ENCODE results near the gene CFAP100.

DNA sequence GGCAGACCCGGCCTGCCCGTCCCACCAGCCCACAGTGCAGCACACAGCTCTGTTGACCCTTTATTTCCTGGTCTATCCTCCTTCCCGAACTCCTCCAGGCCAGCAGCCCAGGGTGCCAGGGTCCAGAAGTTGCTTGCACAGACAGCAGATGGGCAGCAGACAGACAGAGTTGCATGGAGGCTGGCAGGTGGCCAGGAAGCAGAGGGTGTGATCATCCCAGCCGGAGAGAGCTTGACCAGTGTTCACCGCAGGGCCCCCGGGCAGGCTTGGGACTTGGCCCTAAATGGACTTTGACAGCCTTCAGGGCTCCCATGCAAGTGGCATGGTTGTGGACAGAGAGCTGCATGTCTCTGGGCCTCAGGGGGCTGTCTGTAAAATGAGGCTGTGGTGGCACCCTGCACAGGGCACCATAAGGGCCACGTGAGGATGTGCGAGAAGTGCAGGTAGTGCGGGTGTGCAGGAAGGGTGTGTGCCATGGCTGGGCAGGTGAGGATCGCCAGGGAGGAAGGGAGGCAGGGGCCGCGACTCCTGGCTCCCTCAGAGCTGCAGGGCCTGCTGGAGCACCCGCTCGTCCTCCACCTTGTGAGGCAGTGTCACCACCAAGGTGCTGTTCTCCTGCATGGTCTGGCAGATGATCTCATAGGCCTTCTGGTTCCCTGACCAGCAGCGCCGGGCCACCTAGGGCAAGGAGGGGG is 87.2 kb downstream of the CFAP100 start:
- TF ChIP-seq CTCF (IDR thresholded peaks at IDR 0.05; ENCODE audit: low read depth, low read length) (no peak), EZH2phosphoT487 (IDR thresholded peaks at IDR 0.05; ENCODE audit: low read depth) (no peak)
